GM21526 (cell line): Measurements from ENCODE around the gene SMARCE1.

ENCODE experiments used
- ATAC-seq: cut with Tn5 transposase; IDR thresholded peaks from one replicate; pipeline ENCODE4 v1.9.1; 2021; ENCODE audit warnings: moderate library complexity; ENCODE audit not compliant: unreplicated experiment, low FRiP score

Gene SMARCE1

GRCh38 chr17:40613467-40614154 is 34.0 kb downstream of the SMARCE1 start:
- no peak for ATAC-seq

- ATAC-seq, result no peak
Measured at GRCh38 chr17:40612599-40613244, 34.9 kb downstream of the SMARCE1 start.

GRCh38 chr17:40611840-40612474 is 35.7 kb downstream of the SMARCE1 start:
- no peak for ATAC-seq

- no peak for ATAC-seq
Measured at GRCh38 chr17:40610359-40610758, 37.3 kb downstream of the SMARCE1 start.

- ATAC-seq, result no peak
Measured at GRCh38 chr17:40608061-40608581, 39.5 kb downstream of the SMARCE1 start.

- no peak for ATAC-seq
Measured at GRCh38 chr17:40607641-40608040, 40.0 kb downstream of the SMARCE1 start.

GRCh38 chr17:40606548-40607353 is 40.9 kb downstream of the SMARCE1 start:
- no peak for ATAC-seq

- no peak for ATAC-seq
Measured at GRCh38 chr17:40605306-40605705, 42.3 kb downstream of the SMARCE1 start.

- no peak for ATAC-seq
Measured at GRCh38 chr17:40604327-40605080, 43.1 kb downstream of the SMARCE1 start.

- ATAC-seq, result no peak
Measured at GRCh38 chr17:40602445-40603443, 44.9 kb downstream of the SMARCE1 start.

- ATAC-seq, result no peak
Measured at GRCh38 chr17:40600486-40601046, 47.1 kb downstream of the SMARCE1 start.

GRCh38 chr17:40599468-40599763 is 48.2 kb downstream of the SMARCE1 start:
- ATAC-seq, result no peak

- peak; percentile 55 for ATAC-seq
Measured at GRCh38 chr17:40598619-40599467, 48.8 kb downstream of the SMARCE1 start.

GRCh38 chr17:40598301-40598618 is 49.4 kb downstream of the SMARCE1 start:
- no peak for ATAC-seq

- no peak for ATAC-seq
Measured at GRCh38 chr17:40597556-40598300, 49.9 kb downstream of the SMARCE1 start.

GRCh38 chr17:40597156-40597555 is 50.5 kb downstream of the SMARCE1 start:
- ATAC-seq, result no peak

GRCh38 chr17:40596261-40596919 is 51.2 kb downstream of the SMARCE1 start:
- ATAC-seq, result no peak
